Loucy (cell line): Measurements from ENCODE around the gene GID8.
A peak's percentile ranks its signal among the peaks of the same experiment; 100 is the strongest.

Experiments
- EZH2phosphoT487 ChIP-seq: fragments of 200-600 bp; IDR thresholded peaks from 2 replicates; pipeline ENCODE4 v1.6.1; 2018; ENCODE audit warnings: antibody characterized with exemption, mild to moderate bottlenecking, moderate library complexity, borderline replicate concordance
- TF ChIP-seq, protein P1 (sequence below): fragments of 200-600 bp; sonication (generic); conservative IDR thresholded peaks from 2 replicates; pipeline ENCODE4 v1.5.1; 2014; ENCODE audit warnings: mild to moderate bottlenecking, antibody characterized with exemption, low read length

DNA sequence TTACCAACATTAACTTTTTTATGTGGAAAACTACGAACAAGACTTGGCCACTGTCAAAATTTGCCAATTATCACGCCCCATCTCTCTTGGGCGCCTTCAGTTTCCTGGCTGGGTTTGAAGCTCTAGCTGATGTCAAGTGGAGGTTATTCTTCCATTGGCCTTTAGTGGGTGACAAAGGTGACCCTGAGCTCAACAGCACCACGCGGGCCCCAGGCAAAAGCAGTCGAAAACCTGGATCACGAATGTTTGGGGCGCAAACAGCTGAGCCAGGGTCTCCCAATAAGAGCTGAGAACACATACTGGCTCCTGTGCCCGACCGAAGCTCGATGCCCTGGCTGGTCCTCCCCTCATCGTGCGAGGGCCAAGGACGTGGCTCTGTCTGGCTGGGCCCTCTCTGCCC is 41.4 kb downstream of the GID8 start:
- TF ChIP-seq, protein P1, sequence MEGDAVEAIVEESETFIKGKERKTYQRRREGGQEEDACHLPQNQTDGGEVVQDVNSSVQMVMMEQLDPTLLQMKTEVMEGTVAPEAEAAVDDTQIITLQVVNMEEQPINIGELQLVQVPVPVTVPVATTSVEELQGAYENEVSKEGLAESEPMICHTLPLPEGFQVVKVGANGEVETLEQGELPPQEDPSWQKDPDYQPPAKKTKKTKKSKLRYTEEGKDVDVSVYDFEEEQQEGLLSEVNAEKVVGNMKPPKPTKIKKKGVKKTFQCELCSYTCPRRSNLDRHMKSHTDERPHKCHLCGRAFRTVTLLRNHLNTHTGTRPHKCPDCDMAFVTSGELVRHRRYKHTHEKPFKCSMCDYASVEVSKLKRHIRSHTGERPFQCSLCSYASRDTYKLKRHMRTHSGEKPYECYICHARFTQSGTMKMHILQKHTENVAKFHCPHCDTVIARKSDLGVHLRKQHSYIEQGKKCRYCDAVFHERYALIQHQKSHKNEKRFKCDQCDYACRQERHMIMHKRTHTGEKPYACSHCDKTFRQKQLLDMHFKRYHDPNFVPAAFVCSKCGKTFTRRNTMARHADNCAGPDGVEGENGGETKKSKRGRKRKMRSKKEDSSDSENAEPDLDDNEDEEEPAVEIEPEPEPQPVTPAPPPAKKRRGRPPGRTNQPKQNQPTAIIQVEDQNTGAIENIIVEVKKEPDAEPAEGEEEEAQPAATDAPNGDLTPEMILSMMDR: peak; percentile 59
- TF ChIP-seq EZH2phosphoT487: no peak
